Tibial artery (tissue), 4 donors: ENCODE results near the gene KDM3B.
A peak's percentile ranks its signal among the peaks of the same experiment; 100 is the strongest.

Experiments used
- DNase-seq, 2 donors: peaks; one replicate each; pipeline ENCODE4 v3.0.0-alpha.2; 2019
- H3K27ac ChIP-seq, 2 donors: fragments of 200-600 bp; sonication (generic) in 1 of 2; 1 replicate in 1 of 2; 2 replicates in 1 of 2; pipeline ENCODE4 v1.5.1; 2018 to 2019; ENCODE audit warnings: mild to moderate bottlenecking in 1 of 2
- H3K27me3 ChIP-seq, 2 donors: fragments of 200-600 bp; sonication (generic) in 1 of 2; one replicate each; pipeline versions ENCODE4 v1.5.1 to v1.6.0; 2016 to 2019
- H3K36me3 ChIP-seq, 3 donors: fragments of 200-600 bp; sonication (generic) in 2 of 3; one replicate each; pipeline ENCODE4 v1.5.1; 2016 to 2019; ENCODE audit warnings: mild to moderate bottlenecking in 2 of 3
- H3K4me1 ChIP-seq, 4 donors: fragments of 200-600 bp; sonication (generic) in 2 of 4; 1 replicate in 3 of 4; 2 replicates in 1 of 4; pipeline ENCODE4 v1.5.1; 2016 to 2019
- H3K4me3 ChIP-seq, 2 donors: fragments of 200-600 bp; sonication (generic) in 1 of 2; 1 replicate in 1 of 2; 2 replicates in 1 of 2; pipeline ENCODE4 v1.5.1; 2018 to 2019; ENCODE audit warnings: mild to moderate bottlenecking in 2 of 2
- H3K9me3 ChIP-seq, 3 donors: fragments of 200-600 bp; sonication (generic) in 1 of 3; one replicate each; pipeline ENCODE4 v1.5.1; 2016 to 2019
- CTCF ChIP-seq, 2 experiments: fragments of 200-600 bp in 1 of 2; fragments of 450-650 bp in 1 of 2; IDR thresholded peaks; one replicate each; pipeline ENCODE4 v1.5.1; 2017 to 2019; ENCODE audit warnings: antibody characterized with exemption in 2 of 2, mild to moderate bottlenecking in 1 of 2, moderate library complexity in 1 of 2
- intact Hi-C: fragments of 100-400 bp; cut with DNase I; formaldehyde crosslinking; loops from one replicate; pipeline ENCODE4 v1.15.0; 2023; ENCODE audit warnings: low total_unique reads

Gene KDM3B

GRCh38 chr5:138466900-138467710 is 114.6 kb downstream of the KDM3B start:
- Histone ChIP-seq H3K9me3 (no peaks in the 10 kb centered on the region), H3K4me3 (peak overlapping the region; percentile 60 to 85), H3K27me3 (no peaks in the 10 kb centered on the region), H3K27ac (peak overlapping the region in 1 of 2 donors; percentile 93), H3K36me3 (peaks cover 0 to 13% (median 10%) of the 10 kb centered on the region in 3 donors), H3K4me1 (peaks cover 0 to 48% (median 30%) of the 10 kb centered on the region in 4 donors)
- no peak for DNase-seq
- no peak for TF ChIP-seq CTCF (IDR thresholded peaks at IDR 0.05)
- intact Hi-C loops, result no loop called here

GRCh38 chr5:138467711-138468132 is 115.2 kb downstream of the KDM3B start:
- intact Hi-C loops, result no loop called here
- H3K27ac ChIP-seq, result no peak overlapping the region
- H3K36me3 ChIP-seq, result peaks cover 0 to 13% (median 10%) of the 10 kb centered on the region in 3 donors
- no peak for DNase-seq
- H3K9me3 ChIP-seq, result no peaks in the 10 kb centered on the region
- H3K4me3 ChIP-seq, result peak overlapping the region; percentile 60 to 85
- H3K27me3 ChIP-seq, result no peaks in the 10 kb centered on the region
- TF ChIP-seq CTCF (IDR thresholded peaks at IDR 0.05), result no peak
- H3K4me1 ChIP-seq, result peaks cover 0 to 48% (median 30%) of the 10 kb centered on the region in 4 donors

- peaks cover 0 to 13% (median 10%) of the 10 kb centered on the region in 3 donors for H3K36me3 ChIP-seq
- H3K4me3 ChIP-seq, result peak overlapping the region; percentile 60 to 85
- H3K27me3 ChIP-seq, result no peaks in the 10 kb centered on the region
- TF ChIP-seq CTCF (IDR thresholded peaks at IDR 0.05), result no peak
- H3K9me3 ChIP-seq, result no peaks in the 10 kb centered on the region
- intact Hi-C loops, result no loop called here
- peaks cover 0 to 46% (median 27%) of the 10 kb centered on the region in 4 donors for H3K4me1 ChIP-seq
- no peak for DNase-seq
- no peak overlapping the region for H3K27ac ChIP-seq
These were observed 115.9 kb downstream of the KDM3B start for GRCh38 chr5:138468133-138468965.

- peak overlapping the region in 1 of 2 donors; percentile 6 for H3K27ac ChIP-seq
- H3K4me3 ChIP-seq, result no peak overlapping the region
- no peaks in the 10 kb centered on the region for H3K9me3 ChIP-seq
- intact Hi-C loops, result no loop called here
- peaks cover 0 to 13% (median 10%) of the 10 kb centered on the region in 3 donors for H3K36me3 ChIP-seq
- H3K4me1 ChIP-seq, result peaks cover 0 to 43% (median 24%) of the 10 kb centered on the region in 4 donors
- DNase-seq, result no peak
- TF ChIP-seq CTCF (IDR thresholded peaks at IDR 0.05), result no peak
- no peaks in the 10 kb centered on the region for H3K27me3 ChIP-seq
These were observed 116.6 kb downstream of the KDM3B start for GRCh38 chr5:138468966-138469539.

- H3K27ac ChIP-seq, result peak overlapping the region in 1 of 2 donors; percentile 6
- intact Hi-C loops, result no loop called here
- no peaks in the 10 kb centered on the region for H3K9me3 ChIP-seq
- H3K36me3 ChIP-seq, result peaks cover 0 to 13% (median 10%) of the 10 kb centered on the region in 3 donors
- peaks cover 0 to 43% (median 24%) of the 10 kb centered on the region in 4 donors for H3K4me1 ChIP-seq
- no peak overlapping the region for H3K4me3 ChIP-seq
- no peaks in the 10 kb centered on the region for H3K27me3 ChIP-seq
- no peak for DNase-seq
- no peak for TF ChIP-seq CTCF (IDR thresholded peaks at IDR 0.05)
These were observed 117.2 kb downstream of the KDM3B start for GRCh38 chr5:138469540-138470321.
